H1 (cell line): ENCODE data around the gene MRPS6. TPM values are rescaled to one million over a fixed set of nuclear protein-coding genes. Genes with fewer than 3 reads are reported as not detected.
A peak's percentile ranks its signal among the peaks of the same experiment; 100 is the strongest.

ENCODE experiments used
- CTCF ChIA-PET: fragments of 300-600 bp; sonication (Branson Sonifier 250); formaldehyde crosslinking; loops from one replicate; lab custom pipeline; 2021; ENCODE audit not compliant: partially characterized antibody; lab: Charles Lee
- POLR2A ChIA-PET: fragments of 300-600 bp; sonication (Branson Sonifier 250); formaldehyde crosslinking; loops from one replicate; lab custom pipeline; 2021; ENCODE audit warnings: inconsistent platforms; ENCODE audit not compliant: partially characterized antibody; lab: Charles Lee
- DNase-seq, 2 experiments: peaks; one replicate each; pipeline versions ENCODE4 v3.0.0 to v3.0.0-alpha.2; 2010 to 2022; ENCODE audit warnings: low spot score in 2 of 2, low read depth in 1 of 2, mixed read lengths in 1 of 2
- FAIRE-seq: peaks from 2 replicates; lab custom pipeline; 2011; peaks lifted over from hg19 to GRCh38; lab: Jason Lieb, UNC
- H2AFZ ChIP-seq: 2 replicates; pipeline ENCODE4 v1.8.1; 2012; ENCODE audit warnings: low read length, inconsistent platforms
- H2AK5ac ChIP-seq: 2 replicates; pipeline ENCODE4 v1.6.1; 2013; ENCODE audit warnings: low read depth, low read length
- H2BK120ac ChIP-seq: replicated peaks from 2 replicates; pipeline ENCODE3; 2013; ENCODE audit warnings: low read depth, low read length, inconsistent platforms
- H2BK12ac ChIP-seq: 2 replicates; pipeline ENCODE4 v1.6.1; 2013; ENCODE audit warnings: low read depth, low read length
- H2BK15ac ChIP-seq: 2 replicates; pipeline ENCODE4 v1.6.1; 2013; ENCODE audit warnings: low read length
- H2BK20ac ChIP-seq: 2 replicates; pipeline ENCODE4 v1.6.1; 2013; ENCODE audit warnings: low read length
- H2BK5ac ChIP-seq: 2 replicates; pipeline ENCODE4 v1.6.1; 2013; ENCODE audit warnings: low read depth, low read length
- H3K14ac ChIP-seq: 2 replicates; pipeline ENCODE4 v1.6.1; 2013; ENCODE audit warnings: inconsistent platforms; ENCODE audit not compliant: insufficient read length
- H3K18ac ChIP-seq: 2 replicates; pipeline ENCODE4 v1.6.1; 2013; ENCODE audit warnings: low read length; ENCODE audit errors: extremely low read depth
- H3K23ac ChIP-seq: 2 replicates; pipeline ENCODE4 v1.6.1; 2013; ENCODE audit warnings: inconsistent platforms; ENCODE audit not compliant: insufficient read length
- H3K23me2 ChIP-seq: 2 replicates; pipeline ENCODE4 v1.6.1; 2013; ENCODE audit warnings: low read depth, low read length
- H3K27ac ChIP-seq: 2 replicates; pipeline ENCODE4 v1.6.1; 2011; ENCODE audit warnings: low read depth, low read length, inconsistent platforms
- H3K27me3 ChIP-seq, 4 experiments: replicated peaks in 1 of 4; 1 replicate in 1 of 4; 2 replicates in 3 of 4; pipeline versions ENCODE4 v1.6.1 to v1.8.1; 2011 to 2013; ENCODE audit warnings: low read length in 3 of 4, mild to moderate bottlenecking in 3 of 4, inconsistent platforms in 2 of 4, mixed read lengths in 2 of 4, moderate library complexity in 1 of 4; ENCODE audit not compliant: control insufficient read depth in 3 of 4, insufficient read depth in 3 of 4; ENCODE audit errors: extremely low read depth in 1 of 4
- H3K36me3 ChIP-seq, 4 experiments: 2 replicates each; pipeline versions ENCODE4 v1.6.1 to v1.8.1; 2011 to 2013; ENCODE audit warnings: mild to moderate bottlenecking in 4 of 4, low read length in 3 of 4, moderate library complexity in 2 of 4, control low read depth in 1 of 4, inconsistent platforms in 1 of 4; ENCODE audit not compliant: insufficient read depth in 4 of 4, control insufficient read depth in 2 of 4
- H3K4ac ChIP-seq: replicated peaks from 2 replicates; pipeline ENCODE3; 2013; ENCODE audit warnings: low read length, low read depth, mixed read lengths, inconsistent platforms; ENCODE audit not compliant: insufficient read length
- H3K4me1 ChIP-seq, 4 experiments: replicated peaks in 1 of 4; 1 replicate in 1 of 4; 2 replicates in 3 of 4; pipeline versions ENCODE4 v1.6.1 to v1.8.1; 2011 to 2013; ENCODE audit warnings: low read length in 3 of 4, inconsistent platforms in 2 of 4, mixed read lengths in 1 of 4; ENCODE audit not compliant: insufficient read depth in 4 of 4, control insufficient read depth in 3 of 4
- H3K4me2 ChIP-seq, 2 experiments: 2 replicates each; pipeline versions ENCODE4 v1.6.1 to v1.8.1; 2011 to 2013; ENCODE audit warnings: low read depth in 2 of 2, low read length in 2 of 2, control low read depth in 1 of 2, inconsistent platforms in 1 of 2, mild to moderate bottlenecking in 1 of 2; ENCODE audit not compliant: insufficient read depth in 1 of 2
- H3K4me3 ChIP-seq, 4 experiments: fragments of 200-600, 300-600 bp in 1 of 4; sonication (generic), shearing (Covaris generic), sonication (Bioruptor Twin) in 1 of 4; 2 replicates each; pipeline versions ENCODE4 v1.5.1 to v1.8.1; 2011 to 2016; ENCODE audit warnings: low read length in 4 of 4, low read depth in 3 of 4, control low read depth in 2 of 4, inconsistent platforms in 2 of 4, mild to moderate bottlenecking in 2 of 4, mixed read lengths in 1 of 4, moderate library complexity in 1 of 4; ENCODE audit not compliant: insufficient read depth in 2 of 4; ENCODE audit errors: extremely low read depth in 1 of 4
- H3K56ac ChIP-seq: replicated peaks from 2 replicates; pipeline ENCODE3; 2013; ENCODE audit warnings: low read depth, mild to moderate bottlenecking, mixed read lengths, low read length, inconsistent platforms; ENCODE audit not compliant: insufficient read length
- H3K79me1 ChIP-seq: 2 replicates; pipeline ENCODE4 v1.6.1; 2013; ENCODE audit warnings: low read depth, low read length, control low read depth
- H3K79me2 ChIP-seq, 2 experiments: 2 replicates each; pipeline versions ENCODE4 v1.6.1 to v1.8.1; 2012 to 2013; ENCODE audit warnings: low read length in 2 of 2, mild to moderate bottlenecking in 2 of 2, inconsistent platforms in 1 of 2; ENCODE audit not compliant: insufficient read depth in 2 of 2, control insufficient read depth in 1 of 2
- H3K9ac ChIP-seq, 4 experiments: replicated peaks in 1 of 4; 1 replicate in 1 of 4; 2 replicates in 3 of 4; pipeline versions ENCODE4 v1.6.1 to v1.8.1; 2011 to 2013; ENCODE audit warnings: low read depth in 3 of 4, low read length in 3 of 4, control low read depth in 2 of 4, mild to moderate bottlenecking in 2 of 4, moderate library complexity in 2 of 4, inconsistent platforms in 1 of 4; ENCODE audit errors: extremely low read depth in 1 of 4
- H3K9me3 ChIP-seq, 2 experiments: 2 replicates each; pipeline versions ENCODE4 v1.6.1 to v1.8.1; 2012 to 2013; ENCODE audit warnings: mild to moderate bottlenecking in 2 of 2, moderate library complexity in 2 of 2, control low read depth in 1 of 2, inconsistent platforms in 1 of 2, low read depth in 1 of 2, low read length in 1 of 2, mixed read lengths in 1 of 2; ENCODE audit not compliant: insufficient read depth in 2 of 2
- H4K20me1 ChIP-seq, 2 experiments: replicated peaks in 1 of 2; 2 replicates each; pipeline versions ENCODE3 to v1.8.1; 2011 to 2013; ENCODE audit warnings: inconsistent platforms in 2 of 2, low read length in 2 of 2, mild to moderate bottlenecking in 1 of 2; ENCODE audit not compliant: insufficient read depth in 2 of 2, control insufficient read depth in 1 of 2
- H4K5ac ChIP-seq: 2 replicates; pipeline ENCODE4 v1.6.1; 2013; ENCODE audit warnings: low read length, low read depth, mixed read lengths, inconsistent platforms; ENCODE audit not compliant: insufficient read length
- H4K8ac ChIP-seq: 2 replicates; pipeline ENCODE4 v1.8.0; 2013; ENCODE audit warnings: mild to moderate bottlenecking, moderate library complexity, low read length, inconsistent platforms; ENCODE audit not compliant: insufficient read depth; ENCODE audit errors: extremely low read depth
- H4K91ac ChIP-seq: replicated peaks from 2 replicates; pipeline ENCODE3; 2013; ENCODE audit warnings: low read length, mixed read lengths, inconsistent platforms; ENCODE audit not compliant: insufficient read length
- ATF3 ChIP-seq: IDR thresholded peaks from 2 replicates; pipeline ENCODE4 v1.6.1; 2011; ENCODE audit warnings: low read depth, mild to moderate bottlenecking, low read length; ENCODE audit not compliant: insufficient read depth
- CTBP2 ChIP-seq: IDR thresholded peaks from 2 replicates; pipeline ENCODE4 v1.7.0; 2011; ENCODE audit warnings: borderline replicate concordance, mild to moderate bottlenecking, moderate library complexity, mixed read lengths, low read length; ENCODE audit not compliant: insufficient read depth, insufficient read length
- EZH2 ChIP-seq: fragments of 200-600 bp; sonication (generic); IDR thresholded peaks from 2 replicates; pipeline ENCODE4 v1.7.1; 2012; ENCODE audit warnings: low read depth, mild to moderate bottlenecking, moderate library complexity, low read length, inconsistent platforms; ENCODE audit not compliant: severe bottlenecking
- GABPA ChIP-seq: IDR thresholded peaks from 2 replicates; pipeline ENCODE4 v1.6.1; 2011; ENCODE audit warnings: mild to moderate bottlenecking, low read length, moderate library complexity, borderline replicate concordance; ENCODE audit not compliant: insufficient read depth
- JUN ChIP-seq: IDR thresholded peaks from 2 replicates; pipeline ENCODE4 v1.6.1; 2011; ENCODE audit warnings: low read depth, mild to moderate bottlenecking, improper control_type of control experiment, low read length
- JUND ChIP-seq: IDR thresholded peaks from 2 replicates; pipeline ENCODE4 v1.6.1; 2011; ENCODE audit warnings: mild to moderate bottlenecking, improper control_type of control experiment, low read length
- KDM1A ChIP-seq: fragments of 200-600, 300-600 bp; sonication (generic); IDR thresholded peaks from 2 replicates; pipeline ENCODE4 v1.7.1; 2016; ENCODE audit warnings: mild to moderate bottlenecking, low read length, borderline replicate concordance
- NRF1 ChIP-seq: IDR thresholded peaks from 2 replicates; pipeline ENCODE4 v1.6.1; 2011; ENCODE audit warnings: mild to moderate bottlenecking, low read depth, low read length, improper control_type of control experiment
- POU5F1 ChIP-seq: IDR thresholded peaks from 2 replicates; pipeline ENCODE4 v1.6.1; 2011; ENCODE audit warnings: low read depth, mild to moderate bottlenecking, low read length, moderate library complexity
- RAD21 ChIP-seq, 2 experiments: IDR thresholded peaks in 1 of 2; conservative IDR thresholded peaks in 1 of 2; 2 replicates each; pipeline ENCODE4 v1.6.1; 2011; ENCODE audit warnings: low read depth in 2 of 2, low read length in 2 of 2, improper control_type of control experiment in 1 of 2, inconsistent platforms in 1 of 2, mild to moderate bottlenecking in 1 of 2, moderate library complexity in 1 of 2
- RFX5 ChIP-seq: IDR thresholded peaks from 2 replicates; pipeline ENCODE4 v1.6.1; 2011; ENCODE audit warnings: low read depth, low read length, improper control_type of control experiment, borderline replicate concordance
- SP1 ChIP-seq: IDR thresholded peaks from 2 replicates; pipeline ENCODE4 v1.6.1; 2011; ENCODE audit warnings: low read depth, low read length
- WGBS, 2 experiments: shearing (Covaris generic) in 1 of 2; methylation state at CpG; one replicate each; pipeline versions ENCODE4 v1.1.6 to v1.1.7; 2013 to 2015; ENCODE audit warnings: low lambda C conversion rate in 2 of 2, mixed read lengths in 2 of 2, inconsistent platforms in 1 of 2, low coverage in 1 of 2, missing lambda C conversion rate in 1 of 2; ENCODE audit not compliant: insufficient replicate concordance in 2 of 2, insufficient coverage in 1 of 2, insufficient read length in 1 of 2; ENCODE audit errors: extremely low coverage in 1 of 2, missing lambda C conversion rate in 1 of 2; 5-methylcytosine and 5-hydroxymethylcytosine counted together
- polyA plus RNA-seq, 7 experiments: library from polyadenylated mRNA; depleted of rRNA in 3 of 7; stranded (reverse) in 5 of 7; unstranded in 2 of 7; fragments of >200 nt in 5 of 7; fragments of 200-250 nt in 2 of 7; gene quantifications; 1 replicate in 5 of 7; 2 replicates in 1 of 7; 4 replicates in 1 of 7; pipeline versions ENCODE4 v1.2.1 to v1.2.3, GENCODE V29; 2011 to 2013; ENCODE audit warnings: missing spikeins in 2 of 7, mixed read lengths in 2 of 7
- total RNA-seq: library from RNA; stranded (reverse); fragmentation: NEBNext Ultra II Directional; extraction: Animal tissue kit (Norgen Biotek cat#: 25700); gene quantifications from 2 replicates; pipeline ENCODE4 v1.2.1, GENCODE V29; 2021

Gene MRPS6
- total and polyA plus RNA-seq, 2 of the 8 experiments (the other 6 are each of a cell fraction or from before 2014, with no cell fraction given), result 62.7 to 156 TPM

GRCh38 chr21:34131586-34131985 is 58.2 kb downstream of the MRPS6 start:
- Histone ChIP-seq H3K4me2 (no peak overlapping the region), H2BK120ac (no peak overlapping the region), H3K79me1 (peaks cover 9% of the 10 kb centered on the region; the same call in 1 of the 2 replicates), H3K36me3 (peaks cover 0 to 11% (median 5%) of the 10 kb centered on the region in 4 experiments; a peak in 2 of 8 replicates), H3K27me3 (no peaks in the 10 kb centered on the region), H2AK5ac (0 out of 2 replicates have a peak overlapping the region, but pooled peaks have one; percentile 97), H3K23me2 (no peaks in the 10 kb centered on the region), H2BK15ac (peak overlapping the region; percentile 53; the same call in 1 of the 2 replicates), H3K79me2 (peaks cover 6 to 78% of the 10 kb centered on the region in 2 experiments), H2BK5ac (0 out of 2 replicates have a peak overlapping the region, but pooled peaks have one; percentile 85), H3K27ac (no peak overlapping the region), H3K14ac (no peak overlapping the region), H4K8ac (no peak overlapping the region), H3K9me3 (no peaks in the 10 kb centered on the region), H3K4ac (no peak overlapping the region), H3K18ac (peak overlapping the region; percentile 62; the same call in 1 of the 2 replicates), H2BK20ac (no peak overlapping the region), H3K4me1 (peaks cover 12 to 41% (median 37%) of the 10 kb centered on the region in 4 experiments), H3K23ac (no peak overlapping the region), H3K9ac (no peak overlapping the region), H4K91ac (peak overlapping the region; percentile 13), H3K4me3 (no peak overlapping the region), H4K20me1 (peaks cover 0 to 4% of the 10 kb centered on the region in 2 experiments), H2BK12ac (0 out of 2 replicates have a peak overlapping the region, but pooled peaks have one; percentile 31), H4K5ac (no peak overlapping the region), H3K56ac (no peak overlapping the region), H2AFZ (no peak overlapping the region)
- no peak for DNase-seq
- WGBS, 2 experiments, result 95% methylated on average over 4 of the region's 4 CpGs; no CpG with 5 or more reads in 1 of the 2 experiments
- ChIA-PET POLR2A (interaction anchor here (3.6 kb wide), 1 partner anchor 67 kb away, joined by 10 read pairs; no protein-coding TSS in a partner anchor), CTCF (interaction anchor here (0.9 to 7.9 kb wide), 11 partner anchors 11 to 216 kb away, joined by 3 to 56 read pairs (median 10); no protein-coding TSS in a partner anchor)
- no peak for FAIRE-seq
- TF ChIP-seq RFX5 (no peak), ATF3 (no peak), GABPA (no peak), KDM1A (no peak), RAD21 (IDR thresholded peaks at IDR 0.05 in 1 of 2, conservative IDR thresholded peaks at IDR 0.05 in 1 of 2; ENCODE audit: low read depth in 2 of 2, low read length in 2 of 2) (no peak), NRF1 (no peak), SP1 (no peak), EZH2 (no peak), CTBP2 (no peak), POU5F1 (no peak), JUN (no peak), JUND (no peak)
